WTC11 (cell line): Measurements from ENCODE around the gene TAS1R2. TPM values are rescaled to one million over a fixed set of nuclear protein-coding genes. Genes with fewer than 3 reads are reported as not detected.

Experiments used
- ATAC-seq: fragments of 200-7000 bp; cut with Tn5 transposase; 2 replicates; pipeline ENCODE4 v1.10.0; 2021; ENCODE audit warnings: mild to moderate bottlenecking, moderate library complexity
- CTCF ChIA-PET: fragments of 300-600 bp; sonication (Branson Sonifier 250); formaldehyde crosslinking; loops from one replicate; lab custom pipeline; 2021; ENCODE audit warnings: antibody characterized with exemption; lab: Charles Lee
- POLR2A ChIA-PET: fragments of 350-600 bp; sonication (Branson Sonifier 250); formaldehyde crosslinking; loops from one replicate; lab custom pipeline; 2021; ENCODE audit warnings: antibody characterized with exemption; lab: Charles Lee
- DNase-seq: peaks from one replicate; pipeline ENCODE4 v3.0.0; 2021; ENCODE audit warnings: low spot score
- H3K27ac Mint-ChIP-seq: 2 replicates; pipeline ENCODE4 v1.8.0; 2021; ENCODE audit warnings: mixed read lengths
- H3K27me3 Mint-ChIP-seq: 2 replicates; pipeline ENCODE4 v1.8.0; 2021; ENCODE audit warnings: low read depth, mild to moderate bottlenecking, moderate library complexity, mixed read lengths
- H3K36me3 Mint-ChIP-seq: 2 replicates; pipeline ENCODE4 v1.8.0; 2021; ENCODE audit warnings: mixed read lengths
- H3K4me1 Mint-ChIP-seq: 2 replicates; pipeline ENCODE4 v1.8.0; 2022; ENCODE audit warnings: mixed read lengths
- H3K4me3 Mint-ChIP-seq: 2 replicates; pipeline ENCODE4 v1.8.0; 2021; ENCODE audit warnings: mild to moderate bottlenecking, moderate library complexity, mixed read lengths
- H3K9me3 Mint-ChIP-seq: 2 replicates; pipeline ENCODE4 v1.8.0; 2021; ENCODE audit warnings: mixed read lengths
- ETV6 ChIP-seq: sonication (generic); formaldehyde crosslinking; IDR thresholded peaks from 2 replicates; pipeline ENCODE4 v1.8.1; 2022; ENCODE audit warnings: mild to moderate bottlenecking, missing genetic modification reagents
- GABPB1 ChIP-seq: sonication (generic); formaldehyde crosslinking; IDR thresholded peaks from 2 replicates; pipeline ENCODE4 v1.8.1; 2023; ENCODE audit warnings: mild to moderate bottlenecking, missing genetic modification reagents
- HMGA2 ChIP-seq: fragments of 250-450 bp; sonication (Bioruptor Pico); IDR thresholded peaks from 2 replicates; pipeline ENCODE4 v1.4.0; 2021; ENCODE audit warnings: mild to moderate bottlenecking, moderate library complexity
- KAT7 ChIP-seq: sonication (generic); formaldehyde crosslinking; IDR thresholded peaks from 2 replicates; pipeline ENCODE4 v1.8.1; 2023; ENCODE audit warnings: missing genetic modification reagents, mild to moderate bottlenecking, borderline replicate concordance
- MYBL2 ChIP-seq: sonication (generic); formaldehyde crosslinking; IDR thresholded peaks from 2 replicates; pipeline ENCODE4 v1.8.1; 2023; ENCODE audit warnings: mild to moderate bottlenecking, moderate library complexity, missing genetic modification reagents
- NR3C1 ChIP-seq: sonication (generic); formaldehyde crosslinking; conservative IDR thresholded peaks from 2 replicates; pipeline ENCODE4 v1.8.1; 2023; ENCODE audit warnings: low read depth, mild to moderate bottlenecking, missing genetic modification reagents
- OVOL2 ChIP-seq: fragments of 250-450 bp; sonication (Bioruptor Pico); IDR thresholded peaks from 2 replicates; pipeline ENCODE4 v1.9.0; 2021; ENCODE audit warnings: mild to moderate bottlenecking, borderline replicate concordance
- SOX15 ChIP-seq: fragments of 250-450 bp; sonication (Bioruptor Pico); IDR thresholded peaks from 2 replicates; pipeline ENCODE4 v1.9.0; 2021; ENCODE audit warnings: mild to moderate bottlenecking
- ZNF121 ChIP-seq: sonication (generic); formaldehyde crosslinking; IDR thresholded peaks from 2 replicates; pipeline ENCODE4 v1.8.0; 2023; ENCODE audit warnings: missing genetic modification reagents
- ZNF219 ChIP-seq: sonication (generic); formaldehyde crosslinking; IDR thresholded peaks from 2 replicates; pipeline ENCODE4 v1.8.0; 2023; ENCODE audit warnings: missing genetic modification reagents, mild to moderate bottlenecking, borderline replicate concordance
- ZNF232 ChIP-seq: sonication (generic); formaldehyde crosslinking; IDR thresholded peaks from 2 replicates; pipeline ENCODE4 v1.8.0; 2022; ENCODE audit warnings: mild to moderate bottlenecking, missing genetic modification reagents
- ZNF396 ChIP-seq: fragments of 250-450 bp; sonication (Bioruptor Pico); IDR thresholded peaks from 2 replicates; pipeline ENCODE4 v1.8.0; 2021; ENCODE audit warnings: mild to moderate bottlenecking, moderate library complexity, borderline replicate concordance
- total RNA-seq: library from RNA; stranded (reverse); gene quantifications from 3 replicates; pipeline ENCODE4 v1.2.3, GENCODE V29; 2021
- TF ChIP-seq, protein P1 (sequence below): sonication (generic); formaldehyde crosslinking; IDR thresholded peaks from 2 replicates; pipeline ENCODE4 v1.8.0; 2022; ENCODE audit warnings: mild to moderate bottlenecking, missing genetic modification reagents
- TF ChIP-seq, protein P2 (sequence below): fragments of 200-600 bp; IDR thresholded peaks from 2 replicates; pipeline ENCODE4 v1.8.0; 2022; ENCODE audit warnings: antibody characterized with exemption
- TF ChIP-seq, protein P3 (sequence below): sonication (generic); formaldehyde crosslinking; IDR thresholded peaks from 2 replicates; pipeline ENCODE4 v1.8.1; 2023; ENCODE audit warnings: mild to moderate bottlenecking, moderate library complexity, missing genetic modification reagents
- TF ChIP-seq, protein P4 (sequence below): sonication (generic); formaldehyde crosslinking; IDR thresholded peaks from 2 replicates; pipeline ENCODE4 v1.8.0; 2022; ENCODE audit warnings: missing genetic modification reagents
- TF ChIP-seq, protein P5 (sequence below): sonication (generic); formaldehyde crosslinking; IDR thresholded peaks from 2 replicates; pipeline ENCODE4 v1.8.0; 2023; ENCODE audit warnings: missing genetic modification reagents, mild to moderate bottlenecking, borderline replicate concordance
- TF ChIP-seq, protein P6 (sequence below): sonication (generic); formaldehyde crosslinking; IDR thresholded peaks from 2 replicates; pipeline ENCODE4 v1.8.1; 2022; ENCODE audit warnings: low read depth, missing genetic modification reagents, borderline replicate concordance

TAS1R2 gene
- total RNA-seq, 1 experiment from 2014 or later, result not detected

DNA sequence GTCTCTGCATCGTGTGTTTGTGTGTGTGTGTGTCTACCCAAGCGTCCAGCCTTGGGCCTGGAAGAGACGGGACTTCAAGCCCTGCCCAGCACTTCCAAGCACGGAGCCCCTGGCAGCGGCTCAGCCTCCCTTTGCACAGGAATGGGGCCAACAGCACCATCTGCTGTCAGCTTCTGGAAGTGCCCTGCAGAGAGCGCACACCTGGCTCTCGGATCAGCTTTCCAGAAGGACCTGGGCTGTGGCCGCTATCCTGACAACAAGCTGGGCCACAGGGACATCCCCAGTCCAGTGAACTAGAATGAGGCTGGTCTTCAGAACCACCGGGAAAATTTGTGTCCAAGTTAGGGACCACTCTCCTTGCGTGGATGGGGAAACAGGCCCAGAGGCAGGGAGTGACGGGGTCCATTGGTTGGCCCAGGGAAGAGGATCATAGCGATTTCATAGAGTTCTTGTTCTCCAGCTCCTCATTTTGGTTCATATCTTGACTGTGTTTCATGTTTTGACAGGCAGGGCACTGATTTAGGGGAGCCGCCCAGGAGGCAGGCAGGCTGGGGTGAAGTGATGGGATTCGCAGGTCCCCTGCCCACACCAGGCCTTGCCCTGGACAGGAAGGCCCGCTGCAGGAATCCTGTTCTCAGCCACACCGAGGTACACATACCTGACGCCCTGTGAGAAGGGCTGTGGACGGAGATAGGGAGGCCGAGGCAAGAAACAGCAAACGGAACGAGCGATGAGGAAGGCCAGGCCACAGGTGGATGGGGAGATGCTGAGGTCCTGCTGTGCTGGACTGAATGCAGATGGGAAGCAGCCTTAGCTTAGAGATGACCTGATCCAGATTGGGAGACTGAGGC is 38.4 kb downstream of the TAS1R2 start:
- Mint-ChIP-seq H3K27ac (no peak overlapping the region), H3K4me3 (no peak overlapping the region), H3K27me3 (peaks cover 14% of the 10 kb centered on the region), H3K9me3 (peaks cover 10% of the 10 kb centered on the region), H3K4me1 (peaks cover 16% of the 10 kb centered on the region), H3K36me3 (no peaks in the 10 kb centered on the region)
- DNase-seq (peak; percentile 91), ATAC-seq (peak; percentile 94)
- POLR2A ChIA-PET, result no interaction called here
- TF ChIP-seq OVOL2 (CRISPR knock-in tag) (no peak), ZNF396 (CRISPR knock-in tag) (no peak), ZNF121 (no peak), ZNF232 (no peak), GABPB1 (CRISPR knock-in tag) (no peak), MYBL2 (no peak)
- TF ChIP-seq, protein P1, sequence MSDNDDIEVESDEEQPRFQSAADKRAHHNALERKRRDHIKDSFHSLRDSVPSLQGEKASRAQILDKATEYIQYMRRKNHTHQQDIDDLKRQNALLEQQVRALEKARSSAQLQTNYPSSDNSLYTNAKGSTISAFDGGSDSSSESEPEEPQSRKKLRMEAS (CRISPR knock-in tag), result no peak
- TF ChIP-seq, protein P2, sequence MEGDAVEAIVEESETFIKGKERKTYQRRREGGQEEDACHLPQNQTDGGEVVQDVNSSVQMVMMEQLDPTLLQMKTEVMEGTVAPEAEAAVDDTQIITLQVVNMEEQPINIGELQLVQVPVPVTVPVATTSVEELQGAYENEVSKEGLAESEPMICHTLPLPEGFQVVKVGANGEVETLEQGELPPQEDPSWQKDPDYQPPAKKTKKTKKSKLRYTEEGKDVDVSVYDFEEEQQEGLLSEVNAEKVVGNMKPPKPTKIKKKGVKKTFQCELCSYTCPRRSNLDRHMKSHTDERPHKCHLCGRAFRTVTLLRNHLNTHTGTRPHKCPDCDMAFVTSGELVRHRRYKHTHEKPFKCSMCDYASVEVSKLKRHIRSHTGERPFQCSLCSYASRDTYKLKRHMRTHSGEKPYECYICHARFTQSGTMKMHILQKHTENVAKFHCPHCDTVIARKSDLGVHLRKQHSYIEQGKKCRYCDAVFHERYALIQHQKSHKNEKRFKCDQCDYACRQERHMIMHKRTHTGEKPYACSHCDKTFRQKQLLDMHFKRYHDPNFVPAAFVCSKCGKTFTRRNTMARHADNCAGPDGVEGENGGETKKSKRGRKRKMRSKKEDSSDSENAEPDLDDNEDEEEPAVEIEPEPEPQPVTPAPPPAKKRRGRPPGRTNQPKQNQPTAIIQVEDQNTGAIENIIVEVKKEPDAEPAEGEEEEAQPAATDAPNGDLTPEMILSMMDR, result peak; percentile 89
- TF ChIP-seq, protein P3, sequence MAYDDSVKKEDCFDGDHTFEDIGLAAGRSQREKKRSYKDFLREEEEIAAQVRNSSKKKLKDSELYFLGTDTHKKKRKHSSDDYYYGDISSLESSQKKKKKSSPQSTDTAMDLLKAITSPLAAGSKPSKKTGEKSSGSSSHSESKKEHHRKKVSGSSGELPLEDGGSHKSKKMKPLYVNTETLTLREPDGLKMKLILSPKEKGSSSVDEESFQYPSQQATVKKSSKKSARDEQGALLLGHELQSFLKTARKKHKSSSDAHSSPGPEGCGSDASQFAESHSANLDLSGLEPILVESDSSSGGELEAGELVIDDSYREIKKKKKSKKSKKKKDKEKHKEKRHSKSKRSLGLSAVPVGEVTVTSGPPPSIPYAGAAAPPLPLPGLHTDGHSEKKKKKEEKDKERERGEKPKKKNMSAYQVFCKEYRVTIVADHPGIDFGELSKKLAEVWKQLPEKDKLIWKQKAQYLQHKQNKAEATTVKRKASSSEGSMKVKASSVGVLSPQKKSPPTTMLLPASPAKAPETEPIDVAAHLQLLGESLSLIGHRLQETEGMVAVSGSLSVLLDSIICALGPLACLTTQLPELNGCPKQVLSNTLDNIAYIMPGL (CRISPR knock-in tag), result 0 out of 2 replicates have a peak, but pooled peaks have one; percentile 55
- CTCF ChIA-PET, result interaction anchor here (0.5 to 6.1 kb wide), 40 partner anchors 10 to 1344 kb away, joined by 3 to 120 read pairs (median 5); no protein-coding TSS in a partner anchor

DNA sequence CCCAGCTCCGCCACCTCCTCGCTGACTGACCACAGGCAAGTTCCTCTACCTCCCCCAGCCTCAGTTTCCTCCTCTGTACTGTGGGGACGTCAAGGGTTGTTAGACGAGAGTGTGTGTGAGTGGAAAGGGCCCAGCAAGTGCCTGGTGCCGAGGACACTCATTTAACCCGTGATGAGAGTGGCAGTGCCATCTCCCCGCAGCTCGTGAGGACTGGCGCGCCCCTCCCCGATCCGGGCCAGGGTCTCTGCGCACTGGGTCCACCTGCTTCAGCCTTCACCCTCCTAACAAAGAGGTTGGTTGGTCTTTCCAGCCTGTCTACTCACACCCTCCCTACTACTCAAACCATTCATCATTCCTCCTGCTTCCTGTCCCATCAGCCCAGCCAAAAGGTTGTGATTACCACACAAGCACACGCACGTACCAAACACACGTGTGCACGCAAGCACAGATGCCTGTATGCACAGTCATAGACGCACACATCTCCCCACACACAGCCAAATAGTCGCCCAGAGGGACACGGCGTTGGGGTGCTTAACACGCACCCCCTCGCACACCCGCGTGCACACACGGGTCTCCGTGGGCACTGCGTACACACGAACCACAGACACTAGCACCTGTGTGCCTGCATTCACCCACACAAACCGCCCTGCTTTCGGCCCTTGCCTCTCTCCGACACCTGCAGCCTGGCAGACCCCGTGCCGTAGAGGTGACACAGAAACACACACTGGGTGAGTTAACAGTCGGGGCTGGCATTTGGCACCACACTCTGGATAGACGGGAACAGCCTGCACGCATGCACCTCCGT is 39.3 kb downstream of the TAS1R2 start:
- DNase-seq (no peak), ATAC-seq (peak; percentile 10; the same call in 1 of the 2 replicates)
- CTCF ChIA-PET, result interaction anchor here (0.8 to 6.1 kb wide), 29 partner anchors 10 to 529 kb away, joined by 3 to 120 read pairs (median 5); no protein-coding TSS in a partner anchor
- POLR2A ChIA-PET, result no interaction called here
- H3K27ac Mint-ChIP-seq, result no peak overlapping the region
- H3K4me1 Mint-ChIP-seq, result peaks cover 16% of the 10 kb centered on the region
- no peak overlapping the region for H3K4me3 Mint-ChIP-seq
- H3K27me3 Mint-ChIP-seq, result peaks cover 14% of the 10 kb centered on the region
- H3K9me3 Mint-ChIP-seq, result peaks cover 4% of the 10 kb centered on the region; the same call in 1 of the 2 replicates
- no peaks in the 10 kb centered on the region for H3K36me3 Mint-ChIP-seq
- TF ChIP-seq ZNF219 (CRISPR knock-in tag) (no peak), ETV6 (CRISPR knock-in tag) (no peak), HMGA2 (CRISPR knock-in tag) (no peak), KAT7 (no peak), NR3C1 (CRISPR knock-in tag) (no peak), SOX15 (no peak)
- TF ChIP-seq, protein P4, sequence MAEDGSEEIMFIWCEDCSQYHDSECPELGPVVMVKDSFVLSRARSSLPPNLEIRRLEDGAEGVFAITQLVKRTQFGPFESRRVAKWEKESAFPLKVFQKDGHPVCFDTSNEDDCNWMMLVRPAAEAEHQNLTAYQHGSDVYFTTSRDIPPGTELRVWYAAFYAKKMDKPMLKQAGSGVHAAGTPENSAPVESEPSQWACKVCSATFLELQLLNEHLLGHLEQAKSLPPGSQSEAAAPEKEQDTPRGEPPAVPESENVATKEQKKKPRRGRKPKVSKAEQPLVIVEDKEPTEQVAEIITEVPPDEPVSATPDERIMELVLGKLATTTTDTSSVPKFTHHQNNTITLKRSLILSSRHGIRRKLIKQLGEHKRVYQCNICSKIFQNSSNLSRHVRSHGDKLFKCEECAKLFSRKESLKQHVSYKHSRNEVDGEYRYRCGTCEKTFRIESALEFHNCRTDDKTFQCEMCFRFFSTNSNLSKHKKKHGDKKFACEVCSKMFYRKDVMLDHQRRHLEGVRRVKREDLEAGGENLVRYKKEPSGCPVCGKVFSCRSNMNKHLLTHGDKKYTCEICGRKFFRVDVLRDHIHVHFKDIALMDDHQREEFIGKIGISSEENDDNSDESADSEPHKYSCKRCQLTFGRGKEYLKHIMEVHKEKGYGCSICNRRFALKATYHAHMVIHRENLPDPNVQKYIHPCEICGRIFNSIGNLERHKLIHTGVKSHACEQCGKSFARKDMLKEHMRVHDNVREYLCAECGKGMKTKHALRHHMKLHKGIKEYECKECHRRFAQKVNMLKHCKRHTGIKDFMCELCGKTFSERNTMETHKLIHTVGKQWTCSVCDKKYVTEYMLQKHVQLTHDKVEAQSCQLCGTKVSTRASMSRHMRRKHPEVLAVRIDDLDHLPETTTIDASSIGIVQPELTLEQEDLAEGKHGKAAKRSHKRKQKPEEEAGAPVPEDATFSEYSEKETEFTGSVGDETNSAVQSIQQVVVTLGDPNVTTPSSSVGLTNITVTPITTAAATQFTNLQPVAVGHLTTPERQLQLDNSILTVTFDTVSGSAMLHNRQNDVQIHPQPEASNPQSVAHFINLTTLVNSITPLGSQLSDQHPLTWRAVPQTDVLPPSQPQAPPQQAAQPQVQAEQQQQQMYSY (CRISPR knock-in tag), result no peak
- TF ChIP-seq, protein P5, sequence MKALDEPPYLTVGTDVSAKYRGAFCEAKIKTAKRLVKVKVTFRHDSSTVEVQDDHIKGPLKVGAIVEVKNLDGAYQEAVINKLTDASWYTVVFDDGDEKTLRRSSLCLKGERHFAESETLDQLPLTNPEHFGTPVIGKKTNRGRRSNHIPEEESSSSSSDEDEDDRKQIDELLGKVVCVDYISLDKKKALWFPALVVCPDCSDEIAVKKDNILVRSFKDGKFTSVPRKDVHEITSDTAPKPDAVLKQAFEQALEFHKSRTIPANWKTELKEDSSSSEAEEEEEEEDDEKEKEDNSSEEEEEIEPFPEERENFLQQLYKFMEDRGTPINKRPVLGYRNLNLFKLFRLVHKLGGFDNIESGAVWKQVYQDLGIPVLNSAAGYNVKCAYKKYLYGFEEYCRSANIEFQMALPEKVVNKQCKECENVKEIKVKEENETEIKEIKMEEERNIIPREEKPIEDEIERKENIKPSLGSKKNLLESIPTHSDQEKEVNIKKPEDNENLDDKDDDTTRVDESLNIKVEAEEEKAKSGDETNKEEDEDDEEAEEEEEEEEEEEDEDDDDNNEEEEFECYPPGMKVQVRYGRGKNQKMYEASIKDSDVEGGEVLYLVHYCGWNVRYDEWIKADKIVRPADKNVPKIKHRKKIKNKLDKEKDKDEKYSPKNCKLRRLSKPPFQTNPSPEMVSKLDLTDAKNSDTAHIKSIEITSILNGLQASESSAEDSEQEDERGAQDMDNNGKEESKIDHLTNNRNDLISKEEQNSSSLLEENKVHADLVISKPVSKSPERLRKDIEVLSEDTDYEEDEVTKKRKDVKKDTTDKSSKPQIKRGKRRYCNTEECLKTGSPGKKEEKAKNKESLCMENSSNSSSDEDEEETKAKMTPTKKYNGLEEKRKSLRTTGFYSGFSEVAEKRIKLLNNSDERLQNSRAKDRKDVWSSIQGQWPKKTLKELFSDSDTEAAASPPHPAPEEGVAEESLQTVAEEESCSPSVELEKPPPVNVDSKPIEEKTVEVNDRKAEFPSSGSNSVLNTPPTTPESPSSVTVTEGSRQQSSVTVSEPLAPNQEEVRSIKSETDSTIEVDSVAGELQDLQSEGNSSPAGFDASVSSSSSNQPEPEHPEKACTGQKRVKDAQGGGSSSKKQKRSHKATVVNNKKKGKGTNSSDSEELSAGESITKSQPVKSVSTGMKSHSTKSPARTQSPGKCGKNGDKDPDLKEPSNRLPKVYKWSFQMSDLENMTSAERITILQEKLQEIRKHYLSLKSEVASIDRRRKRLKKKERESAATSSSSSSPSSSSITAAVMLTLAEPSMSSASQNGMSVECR, result no peak
- TF ChIP-seq, protein P6, sequence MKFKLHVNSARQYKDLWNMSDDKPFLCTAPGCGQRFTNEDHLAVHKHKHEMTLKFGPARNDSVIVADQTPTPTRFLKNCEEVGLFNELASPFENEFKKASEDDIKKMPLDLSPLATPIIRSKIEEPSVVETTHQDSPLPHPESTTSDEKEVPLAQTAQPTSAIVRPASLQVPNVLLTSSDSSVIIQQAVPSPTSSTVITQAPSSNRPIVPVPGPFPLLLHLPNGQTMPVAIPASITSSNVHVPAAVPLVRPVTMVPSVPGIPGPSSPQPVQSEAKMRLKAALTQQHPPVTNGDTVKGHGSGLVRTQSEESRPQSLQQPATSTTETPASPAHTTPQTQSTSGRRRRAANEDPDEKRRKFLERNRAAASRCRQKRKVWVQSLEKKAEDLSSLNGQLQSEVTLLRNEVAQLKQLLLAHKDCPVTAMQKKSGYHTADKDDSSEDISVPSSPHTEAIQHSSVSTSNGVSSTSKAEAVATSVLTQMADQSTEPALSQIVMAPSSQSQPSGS (CRISPR knock-in tag), result no peak
